Neural cell (in vitro differentiated cells): Measurements from ENCODE around the gene PIGO. TPM values are rescaled to one million over a fixed set of nuclear protein-coding genes. Genes with fewer than 3 reads are reported as not detected.
A peak's percentile ranks its signal among the peaks of the same experiment; 100 is the strongest.

Source experiments
- H2AFZ ChIP-seq: fragments of 200-600, 300-800 bp; sonication (generic), shearing (Covaris generic); 2 replicates; pipeline ENCODE4 v1.6.0; 2014; ENCODE audit warnings: low read depth, mild to moderate bottlenecking, antibody characterized with exemption, low read length, moderate library complexity
- H3F3A ChIP-seq: fragments of 200-600 bp; shearing (Covaris generic); 2 replicates; pipeline ENCODE4 v1.6.1; 2016; ENCODE audit warnings: mild to moderate bottlenecking, moderate library complexity, mixed read lengths, antibody characterized with exemption, low read length; ENCODE audit not compliant: insufficient read depth, poor library complexity, severe bottlenecking
- H3K27ac ChIP-seq: fragments of 200-600, 300-800 bp; sonication (generic), shearing (Covaris generic); 2 replicates; pipeline ENCODE4 v1.5.1; 2014; ENCODE audit warnings: mild to moderate bottlenecking, low read length, moderate library complexity
- H3K27me3 ChIP-seq: fragments of 300-800, 200-600 bp; sonication (generic), shearing (Covaris generic); 2 replicates; pipeline ENCODE4 v1.6.0; 2014; ENCODE audit warnings: mild to moderate bottlenecking, low read depth, low read length, moderate library complexity; ENCODE audit not compliant: insufficient read depth
- H3K36me3 ChIP-seq: fragments of 300-800, 200-600 bp; sonication (generic), shearing (Covaris generic); 2 replicates; pipeline ENCODE4 v1.5.1; 2014; ENCODE audit warnings: mild to moderate bottlenecking, antibody characterized with exemption, low read length, moderate library complexity; ENCODE audit not compliant: insufficient read depth
- H3K4me2 ChIP-seq: fragments of 300-800, 200-600 bp; sonication (generic), shearing (Covaris generic); 2 replicates; pipeline ENCODE4 v1.6.0; 2014; ENCODE audit warnings: mild to moderate bottlenecking, low read length
- H3K4me3 ChIP-seq: fragments of 300-800, 200-600 bp; sonication (generic), shearing (Covaris generic); 2 replicates; pipeline ENCODE4 v1.5.1; 2014; ENCODE audit warnings: mild to moderate bottlenecking, low read length, moderate library complexity
- H3K79me2 ChIP-seq: fragments of 200-600 bp; shearing (Covaris generic); replicated peaks from 2 replicates; pipeline ENCODE4 v1.6.0; 2014; ENCODE audit warnings: mild to moderate bottlenecking, low read length, moderate library complexity; ENCODE audit not compliant: insufficient read depth
- H3K9ac ChIP-seq: fragments of 300-800, 200-600 bp; sonication (generic), shearing (Covaris generic); 2 replicates; pipeline ENCODE4 v1.6.1; 2016; ENCODE audit warnings: mild to moderate bottlenecking, low read length, mixed read lengths
- H3K9me2 ChIP-seq: fragments of 200-600 bp; shearing (Covaris generic); 2 replicates; pipeline ENCODE4 v1.6.1; 2016; ENCODE audit warnings: mild to moderate bottlenecking, low read length, mixed read lengths; ENCODE audit not compliant: insufficient read depth
- H3K9me3 ChIP-seq: fragments of 200-600, 300-800 bp; sonication (generic), shearing (Covaris generic); 2 replicates; pipeline ENCODE4 v1.6.1; 2016; ENCODE audit warnings: mild to moderate bottlenecking, mixed run types, low read length, moderate library complexity, mixed read lengths
- H4K20me1 ChIP-seq: fragments of 200-600 bp; shearing (Covaris generic); 2 replicates; pipeline ENCODE4 v1.6.1; 2016; ENCODE audit warnings: mild to moderate bottlenecking, mixed run types; ENCODE audit not compliant: insufficient read depth
- EP300 ChIP-seq: fragments of 450-650 bp; conservative IDR thresholded peaks from 2 replicates; pipeline ENCODE4 v1.6.1; 2014; ENCODE audit warnings: antibody characterized with exemption, mild to moderate bottlenecking, moderate library complexity; ENCODE audit not compliant: poor library complexity, severe bottlenecking
- EZH2 ChIP-seq: fragments of 200-600, 300-800 bp; shearing (Covaris generic), sonication (generic); IDR thresholded peaks from 2 replicates; pipeline ENCODE4 v1.6.1; 2014; ENCODE audit warnings: antibody characterized with exemption, low read length, borderline replicate concordance, mild to moderate bottlenecking; ENCODE audit not compliant: insufficient read depth, poor library complexity, severe bottlenecking
- MXI1 ChIP-seq: fragments of 450-650 bp; conservative IDR thresholded peaks from 2 replicates; pipeline ENCODE4 v1.6.1; 2014; ENCODE audit warnings: antibody characterized with exemption, mild to moderate bottlenecking; ENCODE audit not compliant: poor library complexity, severe bottlenecking
- POLR2AphosphoS5 ChIP-seq: IDR thresholded peaks from 2 replicates; pipeline ENCODE4 v1.6.1; 2012
- RAD21 ChIP-seq: fragments of 450-650 bp; conservative IDR thresholded peaks from 2 replicates; pipeline ENCODE4 v1.6.1; 2014; ENCODE audit warnings: antibody characterized with exemption, mild to moderate bottlenecking, moderate library complexity
- SMC3 ChIP-seq: fragments of 450-650 bp; conservative IDR thresholded peaks from 2 replicates; pipeline ENCODE4 v1.6.1; 2014; ENCODE audit warnings: antibody characterized with exemption, mild to moderate bottlenecking, moderate library complexity; ENCODE audit not compliant: poor library complexity
- TAF1 ChIP-seq: IDR thresholded peaks from 2 replicates; pipeline ENCODE4 v1.6.1; 2012; ENCODE audit warnings: low read depth
- polyA plus RNA-seq: library from polyadenylated mRNA; depleted of rRNA; stranded (reverse); fragments of >200 nt; gene quantifications from 2 replicates; pipeline ENCODE4 v1.2.3, GENCODE V29; 2014
- TF ChIP-seq, protein P1 (sequence below): fragments of 450-650 bp; IDR thresholded peaks from 2 replicates; pipeline ENCODE4 v1.5.1; 2014; ENCODE audit warnings: antibody characterized with exemption, mild to moderate bottlenecking, moderate library complexity; ENCODE audit not compliant: poor library complexity, severe bottlenecking
- TF ChIP-seq, protein P2 (sequence below): IDR thresholded peaks from 2 replicates; pipeline ENCODE4 v1.6.1; 2012; ENCODE audit warnings: borderline replicate concordance

Gene PIGO
- polyA plus RNA-seq, 1 donor from 2014 or later, result 8.5 TPM

DNA sequence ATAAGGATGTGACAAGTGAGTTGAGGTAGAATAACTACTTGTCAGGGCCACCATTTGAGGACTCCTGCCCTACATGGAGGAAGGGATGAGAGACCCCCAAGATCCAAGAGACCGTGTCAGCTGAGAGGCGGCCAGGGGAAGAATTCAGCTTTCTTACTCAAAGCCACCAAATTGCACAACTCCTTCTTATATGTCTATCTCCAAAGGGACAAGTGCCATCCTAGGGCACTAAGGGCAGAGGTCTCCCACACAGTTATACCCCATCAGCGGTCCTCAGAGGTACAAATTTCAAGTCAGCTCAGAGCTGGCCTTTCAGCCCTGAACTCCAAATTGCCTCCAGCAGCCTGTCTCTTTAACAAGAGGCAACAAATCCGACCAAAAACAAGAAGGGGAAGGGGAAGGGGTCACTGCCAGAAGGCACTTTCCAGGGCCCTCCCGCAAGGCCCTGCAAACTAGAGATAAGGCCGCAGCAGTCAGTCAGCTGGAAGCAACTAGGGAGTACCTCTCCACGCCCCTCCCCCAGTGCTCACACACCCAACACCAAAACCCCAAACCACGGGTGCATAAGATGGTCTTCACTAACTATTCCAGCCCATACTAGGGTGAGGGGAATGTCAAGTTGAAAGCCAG, 12.7 kb upstream of the PIGO start:
- no peak overlapping the region for H3K27ac ChIP-seq
- no peak overlapping the region for H3K4me2 ChIP-seq
- H3K9me2 ChIP-seq, result no peaks in the 10 kb centered on the region
- no peak for TF ChIP-seq POLR2AphosphoS5
- TF ChIP-seq MXI1, result no peak
- no peak for TF ChIP-seq EP300
- TF ChIP-seq EZH2, result no peak
- no peak for TF ChIP-seq TAF1
- no peak for TF ChIP-seq SMC3
- TF ChIP-seq, protein P1, sequence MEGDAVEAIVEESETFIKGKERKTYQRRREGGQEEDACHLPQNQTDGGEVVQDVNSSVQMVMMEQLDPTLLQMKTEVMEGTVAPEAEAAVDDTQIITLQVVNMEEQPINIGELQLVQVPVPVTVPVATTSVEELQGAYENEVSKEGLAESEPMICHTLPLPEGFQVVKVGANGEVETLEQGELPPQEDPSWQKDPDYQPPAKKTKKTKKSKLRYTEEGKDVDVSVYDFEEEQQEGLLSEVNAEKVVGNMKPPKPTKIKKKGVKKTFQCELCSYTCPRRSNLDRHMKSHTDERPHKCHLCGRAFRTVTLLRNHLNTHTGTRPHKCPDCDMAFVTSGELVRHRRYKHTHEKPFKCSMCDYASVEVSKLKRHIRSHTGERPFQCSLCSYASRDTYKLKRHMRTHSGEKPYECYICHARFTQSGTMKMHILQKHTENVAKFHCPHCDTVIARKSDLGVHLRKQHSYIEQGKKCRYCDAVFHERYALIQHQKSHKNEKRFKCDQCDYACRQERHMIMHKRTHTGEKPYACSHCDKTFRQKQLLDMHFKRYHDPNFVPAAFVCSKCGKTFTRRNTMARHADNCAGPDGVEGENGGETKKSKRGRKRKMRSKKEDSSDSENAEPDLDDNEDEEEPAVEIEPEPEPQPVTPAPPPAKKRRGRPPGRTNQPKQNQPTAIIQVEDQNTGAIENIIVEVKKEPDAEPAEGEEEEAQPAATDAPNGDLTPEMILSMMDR, result no peak
- TF ChIP-seq, protein P2, sequence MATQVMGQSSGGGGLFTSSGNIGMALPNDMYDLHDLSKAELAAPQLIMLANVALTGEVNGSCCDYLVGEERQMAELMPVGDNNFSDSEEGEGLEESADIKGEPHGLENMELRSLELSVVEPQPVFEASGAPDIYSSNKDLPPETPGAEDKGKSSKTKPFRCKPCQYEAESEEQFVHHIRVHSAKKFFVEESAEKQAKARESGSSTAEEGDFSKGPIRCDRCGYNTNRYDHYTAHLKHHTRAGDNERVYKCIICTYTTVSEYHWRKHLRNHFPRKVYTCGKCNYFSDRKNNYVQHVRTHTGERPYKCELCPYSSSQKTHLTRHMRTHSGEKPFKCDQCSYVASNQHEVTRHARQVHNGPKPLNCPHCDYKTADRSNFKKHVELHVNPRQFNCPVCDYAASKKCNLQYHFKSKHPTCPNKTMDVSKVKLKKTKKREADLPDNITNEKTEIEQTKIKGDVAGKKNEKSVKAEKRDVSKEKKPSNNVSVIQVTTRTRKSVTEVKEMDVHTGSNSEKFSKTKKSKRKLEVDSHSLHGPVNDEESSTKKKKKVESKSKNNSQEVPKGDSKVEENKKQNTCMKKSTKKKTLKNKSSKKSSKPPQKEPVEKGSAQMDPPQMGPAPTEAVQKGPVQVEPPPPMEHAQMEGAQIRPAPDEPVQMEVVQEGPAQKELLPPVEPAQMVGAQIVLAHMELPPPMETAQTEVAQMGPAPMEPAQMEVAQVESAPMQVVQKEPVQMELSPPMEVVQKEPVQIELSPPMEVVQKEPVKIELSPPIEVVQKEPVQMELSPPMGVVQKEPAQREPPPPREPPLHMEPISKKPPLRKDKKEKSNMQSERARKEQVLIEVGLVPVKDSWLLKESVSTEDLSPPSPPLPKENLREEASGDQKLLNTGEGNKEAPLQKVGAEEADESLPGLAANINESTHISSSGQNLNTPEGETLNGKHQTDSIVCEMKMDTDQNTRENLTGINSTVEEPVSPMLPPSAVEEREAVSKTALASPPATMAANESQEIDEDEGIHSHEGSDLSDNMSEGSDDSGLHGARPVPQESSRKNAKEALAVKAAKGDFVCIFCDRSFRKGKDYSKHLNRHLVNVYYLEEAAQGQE, result no peak
- TF ChIP-seq RAD21, result no peak
- H3F3A ChIP-seq, result peaks cover 2% of the 10 kb centered on the region
- H4K20me1 ChIP-seq, result no peaks in the 10 kb centered on the region
- H3K9me3 ChIP-seq, result no peaks in the 10 kb centered on the region
- no peaks in the 10 kb centered on the region for H3K36me3 ChIP-seq
- H3K9ac ChIP-seq, result no peak overlapping the region
- H2AFZ ChIP-seq, result no peak overlapping the region
- peak overlapping the region; percentile 97 for H3K4me3 ChIP-seq
- H3K79me2 ChIP-seq, result peaks cover 45% of the 10 kb centered on the region
- no peaks in the 10 kb centered on the region for H3K27me3 ChIP-seq

DNA sequence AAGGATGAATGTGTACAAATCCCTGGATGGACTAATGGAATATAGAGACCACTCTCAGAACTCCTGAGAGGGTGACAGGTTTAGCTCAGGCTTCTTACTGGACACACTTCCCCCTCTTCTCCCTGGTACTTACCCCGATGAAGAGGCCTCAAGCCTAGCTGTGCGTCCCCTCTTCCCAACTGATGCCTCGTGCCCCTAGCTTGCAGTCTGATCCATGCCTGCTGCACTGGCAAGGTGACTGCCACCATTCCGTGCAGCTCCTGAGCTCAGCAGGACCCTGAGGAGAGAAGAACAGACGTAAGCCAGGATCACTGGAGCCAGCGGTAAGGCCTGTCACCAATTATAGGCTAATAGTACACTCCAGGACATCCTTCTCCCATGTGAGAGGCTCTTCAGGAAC, 12.1 kb upstream of the PIGO start:
- peaks cover 45% of the 10 kb centered on the region for H3K79me2 ChIP-seq
- H3F3A ChIP-seq, result peaks cover 7% of the 10 kb centered on the region
- no peak overlapping the region for H3K9ac ChIP-seq
- H4K20me1 ChIP-seq, result no peaks in the 10 kb centered on the region
- no peak overlapping the region for H2AFZ ChIP-seq
- TF ChIP-seq TAF1 (no peak), EZH2 (no peak), EP300 (no peak), RAD21 (no peak), MXI1 (no peak), SMC3 (no peak), POLR2AphosphoS5 (no peak)
- TF ChIP-seq, protein P2, result no peak
- TF ChIP-seq, protein P1, result no peak
- H3K4me3 ChIP-seq, result no peak overlapping the region
- H3K9me2 ChIP-seq, result no peaks in the 10 kb centered on the region
- no peaks in the 10 kb centered on the region for H3K9me3 ChIP-seq
- H3K36me3 ChIP-seq, result no peaks in the 10 kb centered on the region
- no peak overlapping the region for H3K27ac ChIP-seq
- no peaks in the 10 kb centered on the region for H3K27me3 ChIP-seq
- no peak overlapping the region for H3K4me2 ChIP-seq
